Lower leg skin (tissue), 4 donors: Measurements from ENCODE around the gene GALNS. TPM values are rescaled to one million over a fixed set of nuclear protein-coding genes. Genes with fewer than 3 reads are reported as not detected.
"Not testable (repeated sequence)": the region's sequence is repeated elsewhere in the genome, so short reads cannot be mapped to it uniquely, and the experiment has no call there.

Source experiments
- DNase-seq, 2 donors: peaks; one replicate each; pipeline ENCODE4 v3.0.0-alpha.2; 2019; ENCODE audit warnings: low spot score in 2 of 2
- H3K4me3 ChIP-seq: fragments of 200-600 bp; sonication (generic); 2 replicates; pipeline ENCODE4 v1.5.1; 2017; ENCODE audit warnings: mild to moderate bottlenecking, low read depth; ENCODE audit not compliant: poor library complexity, severe bottlenecking
- CTCF ChIP-seq, 3 donors: fragments of 450-650 bp; IDR thresholded peaks; one replicate each; pipeline ENCODE4 v1.5.1; 2016; ENCODE audit warnings: antibody characterized with exemption in 3 of 3, mild to moderate bottlenecking in 3 of 3, moderate library complexity in 2 of 3
- POLR2A ChIP-seq, 2 donors: fragments of 450-650 bp; IDR thresholded peaks; one replicate each; pipeline ENCODE4 v1.6.1; 2016 to 2017; ENCODE audit warnings: antibody characterized with exemption in 2 of 2, mild to moderate bottlenecking in 1 of 2, moderate library complexity in 1 of 2
- WGBS, 2 donors: methylation state at CpG; one replicate each; pipeline ENCODE4 v1.1.5; 2018; 5-methylcytosine and 5-hydroxymethylcytosine counted together
- intact Hi-C: fragments of 100-400 bp; cut with DNase I; formaldehyde crosslinking; loops from one replicate; pipeline ENCODE4 v1.15.0; 2023; ENCODE audit warnings: low total_unique reads
- total RNA-seq, 4 donors: library from RNA; depleted of rRNA; stranded (reverse); fragments of >200 nt; gene quantifications; one replicate each; pipeline ENCODE4 v1.1.0, GENCODE V29; 2016

GALNS gene
- total RNA-seq, 4 donors from 2014 or later: 17.3 to 45.6 (median 37.3) TPM

- DNase-seq: no peak
- intact Hi-C loops: no loop called here
- WGBS, 2 donors: 30 to 56% methylated on average over 5 to 13 of the region's 13 CpGs
- TF ChIP-seq POLR2A (IDR thresholded peaks at IDR 0.05): no peak
- TF ChIP-seq CTCF (IDR thresholded peaks at IDR 0.05): no peak
- no peak overlapping the region for H3K4me3 ChIP-seq
These were observed 64.6 kb downstream of the GALNS start for GRCh38 chr16:88792078-88792550.

- WGBS, 2 donors: 31 to 40% methylated on average over 16 to 23 of the region's 24 CpGs
- intact Hi-C loops: no loop called here
- no peak for DNase-seq
- H3K4me3 ChIP-seq: no peak overlapping the region
- TF ChIP-seq POLR2A (IDR thresholded peaks at IDR 0.05) (no peak), CTCF (IDR thresholded peaks at IDR 0.05) (no peak)
These were observed 66.2 kb downstream of the GALNS start for GRCh38 chr16:88790312-88791211.

GRCh38 chr16:88789594-88789993 lies 67.2 kb downstream of the GALNS start:
- 76 to 91% methylated on average over 7 of the region's 7 CpGs for WGBS, 2 donors
- DNase-seq: no peak
- H3K4me3 ChIP-seq: no peak overlapping the region
- TF ChIP-seq CTCF (IDR thresholded peaks at IDR 0.05) (no peak), POLR2A (IDR thresholded peaks at IDR 0.05) (no peak)
- intact Hi-C loops: loop anchor here (5.0 kb wide), 1 partner anchor 52 kb away; no protein-coding TSS in a partner anchor

- intact Hi-C loops: loop anchor here (5.0 kb wide), 1 partner anchor 51 kb away; no protein-coding TSS in a partner anchor
- not testable (repeated sequence) for DNase-seq, H3K4me3 ChIP-seq
- WGBS, 2 donors: 87 to 98% methylated on average over 8 of the region's 8 CpGs
These were observed 68.0 kb downstream of the GALNS start for GRCh38 chr16:88788749-88789148.

- H3K4me3 ChIP-seq: no peak overlapping the region
- TF ChIP-seq CTCF (IDR thresholded peaks at IDR 0.05) (no peak), POLR2A (IDR thresholded peaks at IDR 0.05) (no peak)
- no peak for DNase-seq
- 88 to 91% methylated on average over 11 of the region's 11 CpGs for WGBS, 2 donors
- intact Hi-C loops: loop anchor here (5.0 kb wide), 1 partner anchor 50 kb away; no protein-coding TSS in a partner anchor
These were observed 69.0 kb downstream of the GALNS start for GRCh38 chr16:88787579-88788314.
